HEK293T (cell line): Measurements from ENCODE around the gene CCDC92.

Source experiments
- FOXM1 ChIP-seq: fragments of 450-650 bp; IDR thresholded peaks from 2 replicates; pipeline ENCODE4 v1.6.1; 2017; ENCODE audit warnings: mild to moderate bottlenecking, borderline replicate concordance
- HDGF ChIP-seq: fragments of 450-650 bp; IDR thresholded peaks from 2 replicates; pipeline ENCODE4 v1.6.1; 2017; ENCODE audit warnings: antibody characterized with exemption, borderline replicate concordance
- TARDBP ChIP-seq: fragments of 450-650 bp; IDR thresholded peaks from 2 replicates; pipeline ENCODE4 v1.6.1; 2016

GRCh38 chr12:123912415-123913380, 59.9 kb downstream of the CCDC92 start:
- TF ChIP-seq FOXM1, result no peak
- TF ChIP-seq TARDBP, result no peak
- TF ChIP-seq HDGF, result no peak
